H4 (cell line): ENCODE results near the gene CPNE5. TPM values are rescaled to one million over a fixed set of nuclear protein-coding genes. Genes with fewer than 3 reads are reported as not detected.

Experiments used
- DNase-seq: peaks from one replicate; pipeline ENCODE4 v3.0.0-alpha.2; 2015; ENCODE audit warnings: low spot score
- total RNA-seq: library from RNA; depleted of rRNA; stranded (reverse); fragments of >200 nt; shearing (Covaris generic); gene quantifications from 2 replicates; pipeline ENCODE4 v1.2.3, GENCODE V29; 2014

Gene CPNE5
- total RNA-seq, 1 experiment from 2014 or later = not detected

DNA sequence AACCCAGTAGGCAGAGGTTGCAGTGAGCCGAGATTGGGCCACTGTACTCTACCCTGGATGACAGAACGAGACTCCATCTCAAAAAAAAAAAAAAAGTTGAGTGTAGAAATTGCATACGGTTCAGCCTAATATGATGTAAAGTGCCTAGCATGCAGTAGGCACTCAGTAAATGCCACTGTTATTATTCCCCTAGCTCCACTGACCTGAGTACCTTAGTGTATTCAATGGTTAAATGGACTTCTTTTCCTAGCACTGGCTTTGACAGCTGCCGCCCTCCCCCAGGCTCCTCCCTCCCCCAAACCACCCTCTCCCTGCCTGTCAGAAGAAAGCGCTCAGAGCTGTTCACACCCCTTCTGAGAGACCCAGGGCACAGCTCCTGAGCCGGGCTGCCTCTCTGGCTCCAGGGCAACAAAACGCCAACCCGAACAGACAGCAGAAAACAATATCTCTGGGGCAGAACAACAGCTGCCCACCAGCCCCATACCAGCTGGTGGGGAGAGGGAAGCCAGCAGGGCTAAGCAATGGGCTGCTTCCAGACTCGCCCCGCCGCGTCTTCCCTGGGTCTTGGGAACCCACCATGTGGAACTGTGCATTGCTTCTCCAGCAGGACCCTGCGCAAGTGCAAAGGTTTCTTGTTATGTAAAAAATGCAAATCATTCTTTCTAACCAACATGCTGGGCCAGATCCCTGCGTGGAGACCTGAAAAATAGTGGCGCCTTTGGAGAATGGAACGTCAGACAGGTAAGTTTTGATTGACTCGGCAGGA is 4.5 kb downstream of the CPNE5 start:
- no peak for DNase-seq

DNA sequence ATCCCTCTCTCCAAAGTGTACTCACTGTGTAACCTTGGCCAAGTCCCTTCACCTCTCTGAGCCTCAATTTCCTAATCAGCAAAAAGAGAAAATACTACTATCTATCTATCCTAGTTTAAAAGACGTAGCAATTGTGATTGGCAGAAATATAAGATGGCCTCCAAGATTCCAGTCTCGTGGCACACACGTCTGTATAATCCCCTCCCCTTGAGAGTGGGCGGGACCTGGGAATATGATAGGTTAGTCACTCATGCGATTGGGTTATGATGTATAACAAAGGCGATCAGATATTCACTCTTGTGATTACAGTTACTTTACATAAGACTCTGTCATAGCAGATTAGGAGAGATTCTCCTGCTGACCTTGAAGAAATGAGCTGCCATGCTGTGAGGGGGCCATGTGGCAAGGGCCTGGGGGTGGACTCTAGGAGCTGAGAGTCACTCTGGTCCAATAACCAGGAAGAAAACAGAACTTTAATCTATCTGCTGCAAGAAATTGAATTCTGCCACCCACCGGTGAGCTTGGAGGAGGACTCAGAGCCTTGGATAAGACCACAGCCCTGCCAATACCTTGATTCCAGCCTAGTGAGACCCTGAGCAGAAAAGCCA is 6.0 kb downstream of the CPNE5 start:
- DNase-seq = no peak

DNA sequence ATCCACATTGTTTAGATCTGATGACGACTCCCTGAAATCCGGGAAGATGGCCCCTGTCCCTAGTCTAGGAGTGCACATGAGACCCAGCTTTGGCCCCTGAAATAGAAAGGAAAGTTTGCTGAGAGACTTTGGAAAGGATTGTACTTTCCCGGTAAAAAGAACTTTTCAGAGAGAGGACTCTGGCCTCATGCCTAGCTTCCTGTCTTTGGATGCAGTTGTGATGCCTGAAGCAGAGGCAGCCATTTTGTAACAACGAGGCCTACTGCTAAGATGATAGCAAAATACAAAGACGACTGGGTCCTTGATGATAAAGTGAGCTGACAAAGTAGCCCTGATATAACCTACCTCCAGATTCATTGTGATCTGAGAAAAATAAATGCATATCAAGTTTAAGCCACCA is 6.9 kb downstream of the CPNE5 start:
- no peak for DNase-seq

DNA sequence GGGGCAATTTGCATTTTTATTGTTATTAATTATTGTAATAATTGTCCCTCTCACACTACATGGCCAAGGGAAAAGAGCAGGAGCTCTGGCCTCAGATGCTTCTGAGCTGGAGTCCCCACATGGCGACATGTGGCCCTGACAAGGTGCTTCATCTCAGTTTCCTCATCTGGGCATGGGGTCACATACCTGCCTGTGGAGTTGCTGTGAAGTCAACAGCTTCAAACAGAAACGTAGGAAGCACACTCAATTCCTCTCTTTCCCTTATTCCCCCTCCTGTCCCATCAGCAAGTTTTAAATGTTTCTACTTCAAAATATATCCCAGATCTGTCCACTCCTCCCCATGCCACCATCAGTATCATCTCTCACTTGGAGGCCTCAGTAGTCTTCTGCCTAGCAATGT is 8.7 kb downstream of the CPNE5 start:
- no peak for DNase-seq

DNA sequence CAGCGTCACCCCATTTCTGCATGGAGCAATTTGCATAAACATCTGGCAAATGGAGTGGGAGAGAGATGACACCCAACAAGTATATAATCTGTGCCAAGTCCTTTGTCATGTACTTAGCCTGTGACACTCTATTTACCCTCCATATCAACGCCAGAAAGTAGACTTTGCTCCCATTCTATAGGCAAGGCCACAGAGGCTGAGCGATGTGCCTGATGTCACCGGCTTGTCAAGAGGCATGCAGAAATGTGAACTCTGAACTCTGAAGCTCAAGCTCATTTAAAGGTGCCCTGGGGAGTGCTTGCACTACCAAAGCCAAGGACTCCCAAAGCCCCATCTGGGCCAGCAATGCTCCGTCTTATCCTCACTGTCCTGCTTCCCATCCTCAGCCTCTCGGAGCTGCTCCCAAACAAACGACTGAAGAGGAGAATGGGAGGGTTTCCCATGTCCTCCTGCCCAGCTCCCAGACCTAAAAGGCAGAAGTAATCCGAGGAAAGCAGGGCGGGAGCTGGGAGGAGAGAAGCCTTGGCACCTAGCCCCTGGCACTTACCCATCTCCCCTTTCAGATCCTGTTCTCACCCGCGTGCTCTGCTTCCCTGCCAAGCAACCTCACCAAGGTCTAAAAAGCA is 9.2 kb downstream of the CPNE5 start:
- no peak for DNase-seq

DNA sequence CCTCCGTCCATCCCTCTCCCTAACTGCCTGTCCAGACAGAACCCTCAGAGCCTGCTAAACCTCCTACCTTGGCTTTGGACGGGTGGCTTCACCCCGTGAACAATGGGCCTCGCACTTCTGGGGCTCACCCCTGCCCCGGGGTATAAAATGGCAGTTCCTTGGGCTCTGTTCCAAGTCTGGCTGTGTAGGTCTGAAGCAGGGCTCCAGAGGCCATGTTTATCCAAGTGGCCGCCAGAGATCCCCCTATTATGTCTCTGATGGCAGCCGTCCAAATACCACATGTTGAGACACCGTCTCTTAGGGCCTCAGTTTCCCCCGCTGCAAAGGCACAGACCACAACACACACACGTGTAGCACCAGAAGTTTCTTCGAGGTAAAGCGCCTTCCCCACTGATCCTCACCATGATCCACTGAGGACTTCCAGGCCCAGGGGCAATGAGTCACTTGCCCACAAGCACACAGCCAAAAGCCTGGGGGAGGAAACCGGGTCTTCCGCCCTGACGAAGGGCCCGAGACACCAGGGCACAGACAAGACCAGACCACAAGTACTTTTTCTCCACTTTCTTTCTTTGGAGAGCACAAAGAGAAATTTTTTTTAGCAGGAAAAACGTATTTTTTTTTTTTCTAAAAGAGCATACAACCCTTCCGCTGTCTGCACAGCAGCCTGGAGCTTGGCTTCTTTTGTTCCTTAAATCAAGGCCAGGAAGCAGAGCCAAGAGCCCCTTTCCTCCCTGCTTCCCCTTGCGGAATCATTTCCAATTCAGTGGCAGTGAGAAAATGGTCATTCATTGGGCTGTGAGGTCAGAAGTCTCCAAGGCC is 11.8 kb downstream of the CPNE5 start:
- peak; percentile 21 for DNase-seq

DNA sequence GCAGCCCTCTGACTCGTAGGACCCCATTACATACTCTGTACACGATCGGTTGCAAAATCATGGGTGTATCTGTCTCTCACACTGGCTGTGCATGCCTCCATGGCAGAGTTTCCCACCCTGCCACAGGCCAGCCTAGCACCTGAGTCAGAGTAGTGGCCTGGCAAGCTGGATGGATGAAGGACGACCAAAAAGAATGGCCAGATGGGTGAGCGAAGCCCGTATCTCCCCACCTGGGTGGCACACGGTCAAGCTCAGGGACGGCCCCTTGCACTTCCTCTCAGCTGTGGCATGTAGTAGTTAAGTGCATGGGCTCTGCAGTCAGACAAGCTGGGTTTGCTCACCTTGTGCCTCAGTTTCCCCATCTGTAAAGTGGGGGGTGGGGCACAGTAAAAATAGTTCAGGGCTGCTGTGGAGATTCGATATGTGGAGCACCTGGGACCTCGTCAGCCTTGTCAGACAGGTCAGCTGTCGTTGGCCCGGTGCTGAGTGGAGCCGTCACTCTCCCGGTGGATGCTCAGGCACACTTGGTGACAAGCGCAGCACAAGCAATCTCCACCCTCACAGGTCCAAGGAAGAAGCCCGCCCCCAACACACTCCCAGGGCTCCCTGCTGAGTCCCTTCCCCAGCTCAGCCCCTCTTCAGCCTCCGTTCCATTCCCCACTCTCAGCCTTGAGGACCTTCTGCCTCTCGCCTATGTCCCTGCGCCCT is 12.6 kb downstream of the CPNE5 start:
- no peak for DNase-seq

DNA sequence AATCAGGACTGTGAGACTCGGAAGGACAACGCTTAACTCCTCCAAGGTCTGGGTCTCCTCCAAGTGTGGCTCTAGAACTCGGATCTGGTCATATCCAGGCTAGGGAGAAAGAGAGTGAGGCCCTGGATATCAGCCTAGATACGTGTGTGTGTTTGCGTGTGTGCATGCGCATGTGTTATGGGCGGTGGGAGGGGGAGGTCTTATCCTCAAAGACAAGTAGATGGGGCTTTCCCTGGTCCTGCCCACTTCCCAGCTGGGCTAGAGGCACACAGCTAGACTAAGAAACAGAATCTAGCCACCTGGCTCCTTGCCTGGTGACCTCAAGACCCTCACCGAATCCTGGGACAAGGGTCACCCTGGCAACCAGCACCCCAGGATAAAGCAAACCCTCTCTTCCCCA is 13.2 kb downstream of the CPNE5 start:
- DNase-seq = no peak

DNA sequence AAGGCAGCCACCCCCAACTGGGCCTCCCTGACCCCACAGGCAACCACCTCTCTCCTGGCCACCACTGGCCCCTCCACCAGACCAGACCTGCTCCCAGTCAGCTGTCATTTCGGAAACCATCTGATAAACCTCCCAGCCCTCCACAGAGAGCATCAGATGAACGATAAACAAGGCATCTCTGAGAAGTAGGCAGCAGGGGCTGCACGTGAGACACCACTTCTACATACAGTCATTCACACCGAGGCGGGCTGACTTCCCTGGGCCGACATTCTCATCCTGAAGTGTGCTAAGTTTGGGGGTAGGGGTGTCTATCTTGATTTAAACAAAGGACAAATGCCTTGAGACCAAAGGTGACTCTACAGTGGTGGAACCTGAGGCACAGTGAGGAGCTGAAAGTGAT is 13.8 kb downstream of the CPNE5 start:
- no peak for DNase-seq

DNA sequence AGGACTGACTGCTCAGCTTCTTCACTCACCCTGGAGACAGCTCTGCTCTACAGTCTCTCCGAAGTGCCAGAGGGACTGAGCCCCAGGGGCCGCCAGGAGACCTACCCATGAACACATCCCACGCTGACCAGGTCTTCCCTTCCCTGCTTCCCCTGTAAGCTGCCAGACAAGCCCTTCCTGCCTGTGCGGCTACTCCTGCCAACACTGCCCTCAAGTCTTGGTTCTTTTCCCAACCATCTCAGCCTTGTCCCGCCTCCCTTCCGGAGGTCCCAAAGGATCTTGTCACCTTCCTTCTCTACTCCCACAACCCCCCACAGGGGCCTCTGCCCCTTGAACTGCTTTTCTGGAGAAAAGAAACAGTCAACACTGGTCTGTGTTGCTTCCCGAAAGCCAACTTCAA is 15.0 kb downstream of the CPNE5 start:
- DNase-seq = no peak

DNA sequence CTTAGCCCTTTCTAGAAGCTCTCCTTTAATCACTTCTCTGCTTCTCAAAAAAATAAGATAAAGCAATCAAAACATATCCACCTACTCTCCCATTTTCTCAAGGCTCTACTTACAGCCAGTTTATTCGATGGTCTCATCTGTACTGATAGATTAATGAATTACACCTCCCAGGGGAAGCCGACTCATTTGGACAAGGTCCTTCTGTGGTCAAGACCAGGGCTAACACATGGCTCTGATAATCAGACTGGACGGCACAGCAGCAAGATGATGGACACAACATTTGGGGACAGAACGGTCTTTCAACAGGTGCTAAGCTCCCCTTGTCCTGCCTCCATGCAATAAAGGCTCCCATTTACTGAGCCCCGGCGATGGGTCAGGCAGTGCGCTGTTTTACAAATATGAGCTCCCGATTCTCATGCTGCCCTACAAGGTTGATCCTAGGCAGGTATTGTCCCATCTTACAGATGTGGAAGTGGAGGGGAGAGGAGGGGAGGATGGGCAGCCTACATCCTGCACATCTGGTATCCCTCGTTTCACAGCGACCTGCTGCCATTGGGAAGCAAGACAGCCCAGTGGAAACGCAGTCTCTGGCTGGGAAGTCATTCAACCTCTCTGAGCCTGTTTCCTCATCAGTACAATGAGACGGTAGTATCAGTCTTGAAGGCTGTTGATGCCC is 15.7 kb downstream of the CPNE5 start:
- no peak for DNase-seq

DNA sequence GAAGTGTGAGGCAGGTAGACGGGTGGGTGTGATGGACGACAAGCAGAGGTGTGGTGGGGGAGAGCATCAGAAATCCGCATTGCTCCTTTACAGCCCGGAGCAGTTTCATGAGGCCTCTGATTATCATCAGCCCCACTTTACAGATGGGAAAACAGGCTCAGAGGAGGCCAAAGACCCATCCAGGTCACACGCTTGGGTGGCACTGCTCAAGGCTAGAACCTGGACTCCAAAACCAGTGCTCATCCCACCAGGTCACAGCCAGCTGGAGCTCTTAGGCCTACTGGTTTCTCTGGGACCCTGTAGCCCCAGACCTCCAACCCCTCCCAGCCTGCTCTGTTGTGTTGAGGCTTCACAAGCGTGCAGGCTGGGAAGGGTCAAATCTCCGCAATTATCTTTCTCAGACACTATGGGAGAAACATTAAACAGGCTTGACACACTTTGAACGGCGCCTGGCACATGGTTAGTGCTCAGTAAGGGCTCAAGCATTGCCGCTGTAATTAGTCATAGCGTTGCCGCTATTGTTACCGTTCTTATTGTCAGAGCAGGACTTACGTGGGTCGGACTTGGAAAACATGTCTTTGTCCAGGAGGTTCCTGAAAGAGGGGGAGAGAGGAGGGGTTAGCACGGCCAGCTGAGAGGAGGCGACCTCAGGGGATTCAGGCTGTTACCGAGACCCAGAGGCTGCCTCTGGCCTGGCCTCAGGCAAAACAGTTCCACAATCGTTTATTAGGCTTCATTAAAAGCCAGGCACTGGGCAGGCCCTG is 16.6 kb downstream of the CPNE5 start:
- no peak for DNase-seq

DNA sequence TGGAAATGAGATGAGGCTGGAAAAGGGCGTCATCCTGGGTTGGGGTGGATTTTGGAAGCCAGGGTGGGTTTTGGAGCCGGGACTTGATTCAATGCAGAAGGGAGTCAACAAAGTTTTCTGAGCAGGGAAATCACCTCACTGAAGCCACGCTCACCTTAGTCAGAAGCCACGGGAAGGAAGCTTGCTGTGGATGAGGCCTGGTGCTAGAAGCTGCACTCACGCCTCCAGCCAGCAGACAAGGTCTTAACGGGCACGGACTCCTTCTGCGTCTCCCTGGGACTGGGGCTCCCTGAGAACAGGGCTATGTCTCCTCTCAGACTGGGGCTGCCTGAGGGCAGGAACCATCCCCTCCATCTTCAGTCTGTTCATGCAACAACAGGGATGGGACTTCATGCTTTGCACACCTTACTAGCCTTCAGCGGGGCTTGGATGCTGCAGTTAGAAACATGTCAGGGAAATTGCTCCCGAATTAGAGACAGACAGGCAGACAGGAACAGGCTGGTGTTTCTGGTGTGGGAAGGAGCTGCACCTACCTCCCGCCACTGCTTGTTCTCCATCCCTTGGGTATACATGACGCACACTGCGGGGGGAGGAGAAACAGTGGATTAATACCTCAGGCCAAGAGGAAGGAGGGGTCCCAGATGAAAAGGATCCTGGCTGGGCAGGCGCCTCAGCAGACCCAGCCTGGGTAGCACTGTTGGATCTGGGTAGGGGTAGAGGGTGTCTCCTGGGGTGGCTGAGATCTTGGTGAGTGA is 17.5 kb downstream of the CPNE5 start:
- DNase-seq = no peak

DNA sequence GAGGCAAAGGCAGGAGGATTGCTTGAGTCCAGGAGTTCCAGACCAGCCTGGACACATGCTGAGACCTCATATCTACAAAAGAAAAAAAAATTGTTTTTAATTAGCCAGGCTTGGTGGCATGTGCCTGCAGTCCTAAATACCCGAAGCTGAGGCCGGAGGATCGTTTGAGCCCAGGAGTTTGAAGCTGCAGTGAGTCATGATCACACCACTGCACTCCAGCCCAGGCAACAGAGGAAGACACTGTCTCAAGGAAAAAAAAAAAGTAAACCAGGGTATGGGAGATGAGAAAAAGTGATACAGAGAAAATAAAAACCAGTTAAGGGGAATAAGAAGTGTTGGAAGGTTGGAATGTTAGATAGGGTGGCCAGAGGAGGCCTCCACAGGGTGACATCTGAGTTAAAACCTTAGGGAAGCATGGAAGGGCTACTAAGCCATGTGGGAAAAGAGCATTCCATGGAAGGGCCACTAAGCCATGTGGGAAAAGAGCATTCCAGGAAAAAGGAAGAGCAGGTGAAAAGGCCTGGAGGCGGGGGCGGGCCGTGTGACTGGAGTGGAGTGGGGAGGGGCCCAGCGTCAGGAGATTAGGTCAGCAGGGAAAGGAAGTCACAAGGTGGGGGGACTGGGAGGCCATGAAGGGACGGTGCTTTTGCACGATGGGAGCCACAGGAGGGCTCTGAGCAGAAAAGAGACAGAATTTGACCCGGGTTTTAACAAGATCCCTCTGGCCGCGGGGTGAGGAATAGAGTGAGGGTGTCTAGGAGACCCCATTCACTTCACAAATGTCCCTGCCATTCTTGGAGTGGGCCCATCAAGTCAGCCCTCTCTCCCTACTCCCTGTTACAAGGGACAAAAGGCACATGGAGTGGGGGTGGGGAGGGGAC is 18.3 kb downstream of the CPNE5 start:
- DNase-seq = peak; percentile 45

DNA sequence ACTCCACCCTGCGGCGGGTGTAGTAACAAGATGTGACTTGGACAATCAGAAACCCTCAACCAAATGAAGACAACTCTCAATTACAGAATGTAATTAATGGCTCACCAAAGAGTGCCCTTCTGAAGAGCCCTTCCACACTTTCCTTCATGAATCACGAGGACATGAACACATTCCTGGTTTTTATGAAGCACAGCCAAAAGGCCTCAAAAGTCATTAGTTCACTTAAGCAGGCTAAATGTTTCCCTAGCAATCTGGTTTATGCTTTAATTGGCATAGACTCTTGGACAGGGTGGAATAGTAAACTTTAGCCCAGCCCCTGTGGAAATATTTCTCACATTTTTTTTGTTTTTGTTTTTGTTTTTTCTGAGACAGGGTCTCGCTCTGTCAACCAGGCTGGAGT is 20.5 kb downstream of the CPNE5 start:
- no peak for DNase-seq

DNA sequence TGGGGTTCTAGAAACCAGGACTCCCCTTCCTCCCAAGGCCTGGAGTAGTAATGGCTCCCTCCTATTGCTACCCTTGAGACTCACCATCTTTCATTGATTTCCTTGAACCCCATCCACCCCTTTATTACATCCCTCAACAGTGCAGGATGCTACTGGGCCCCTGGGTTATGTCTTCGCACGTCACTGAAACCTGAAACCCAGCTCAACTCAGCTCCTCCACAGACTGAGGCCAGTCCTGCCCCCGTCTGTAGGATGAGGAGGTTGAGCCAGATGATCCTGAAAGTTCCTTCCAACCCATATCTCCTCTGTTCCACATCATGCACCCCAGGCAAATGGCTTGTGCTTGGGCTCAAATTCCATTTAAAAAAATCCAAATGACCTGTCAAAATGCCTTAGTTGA is 21.4 kb downstream of the CPNE5 start:
- DNase-seq = no peak

DNA sequence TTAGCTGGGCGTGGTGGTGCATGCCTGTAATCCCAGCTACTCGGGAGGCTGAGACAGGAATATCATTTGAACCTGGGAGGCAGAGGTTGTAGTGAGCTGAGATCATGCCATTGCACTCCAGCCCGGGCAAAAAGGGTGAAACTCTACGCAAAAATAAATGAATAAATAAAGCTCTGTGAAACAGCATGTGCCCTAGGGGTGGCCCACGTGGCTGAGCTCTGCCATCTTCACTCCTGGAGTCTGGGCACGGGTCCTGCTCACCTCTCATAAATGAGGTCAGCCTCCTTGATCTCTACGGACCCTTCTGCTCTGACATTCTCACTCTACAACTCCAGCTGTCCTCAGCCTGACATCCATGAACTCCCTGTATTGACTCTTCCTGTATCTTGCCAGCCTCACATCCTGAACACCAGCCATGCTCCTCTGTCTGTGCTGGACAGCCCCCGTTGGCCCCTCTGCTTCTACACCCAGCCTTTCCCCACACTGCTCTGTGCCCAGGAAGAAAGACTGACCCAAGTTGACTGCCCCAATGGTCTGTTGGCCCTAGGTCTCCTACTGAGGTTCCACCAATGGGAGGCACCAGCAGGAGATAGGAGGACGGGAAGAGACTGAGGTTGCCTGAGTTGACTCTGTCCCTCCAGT is 21.9 kb downstream of the CPNE5 start:
- DNase-seq = no peak
